ENCODE data around the gene ATP1A1.

The ATP1A1 gene

GRCh38 chr1:116373431-116374352 is 648 bp downstream of the ATP1A1 start:
- peak; percentile 29 to 75 (median 51) for DNase-seq

- DNase-seq: peak in 3 of 5 experiments; percentile 26 to 43 (median 33)
Measured at GRCh38 chr1:116374353-116375147, 1.5 kb downstream of the ATP1A1 start.

DNA sequence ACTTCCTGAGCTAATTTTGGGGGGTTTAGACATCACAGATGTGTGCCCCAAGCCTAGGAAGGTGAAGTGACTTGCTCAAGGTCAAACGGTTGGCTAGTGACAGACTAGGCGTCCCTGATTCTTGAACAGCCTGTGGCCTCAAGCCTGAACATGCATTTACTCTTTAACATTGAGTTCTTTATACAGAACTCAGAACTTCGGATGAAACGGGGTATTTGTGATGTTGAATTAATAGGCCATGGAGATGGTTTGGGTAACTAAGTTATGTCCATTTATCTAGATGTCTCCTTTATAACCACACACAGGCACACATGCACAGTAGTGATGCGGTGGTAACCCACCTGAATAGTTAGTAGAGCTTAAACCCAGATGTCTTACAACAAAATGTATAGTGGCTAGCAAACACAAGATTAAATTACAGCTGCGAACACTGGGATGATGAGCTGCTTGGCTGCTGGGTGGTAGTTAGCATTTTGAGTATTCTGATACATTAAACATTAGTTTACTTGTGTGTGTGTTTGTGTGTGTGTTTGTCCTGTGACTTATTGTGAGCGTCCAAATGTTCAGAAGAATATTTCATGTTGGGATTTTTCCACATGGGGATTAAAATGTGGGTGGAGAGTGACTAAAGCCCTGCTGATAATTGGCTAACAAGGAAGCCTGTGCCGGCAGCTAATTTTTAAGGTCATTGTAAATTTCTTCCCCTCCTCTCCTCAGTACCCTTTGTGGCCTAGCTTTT is 2.3 kb downstream of the ATP1A1 start:
- DNase-seq: peak in 1 of 5 experiments; percentile 22

GRCh38 chr1:116375887-116376728 is 3.1 kb downstream of the ATP1A1 start:
- DNase-seq: peak in 1 of 5 experiments; percentile 42

DNA sequence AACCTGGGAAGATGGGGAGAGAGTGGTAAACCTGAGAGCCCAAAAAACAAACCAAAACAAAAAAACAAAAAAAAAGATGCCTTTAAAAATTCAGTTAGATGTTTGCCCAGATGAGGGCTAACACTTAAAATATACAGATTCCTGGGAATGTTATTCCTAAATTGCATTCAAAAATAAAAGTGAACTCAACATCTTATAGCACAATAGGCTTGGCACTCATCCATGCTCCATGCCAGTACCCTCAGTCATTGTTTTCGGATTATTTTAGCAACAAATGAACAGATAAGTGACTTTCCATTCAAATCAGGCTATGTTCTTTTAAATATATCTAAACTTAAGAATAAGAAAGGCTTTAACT is 3.7 kb downstream of the ATP1A1 start:
- DNase-seq: no peak

- peak in 2 of 5 experiments; percentile 52 to 92 for DNase-seq
Measured at GRCh38 chr1:116377541-116378529, 4.8 kb downstream of the ATP1A1 start.

DNA sequence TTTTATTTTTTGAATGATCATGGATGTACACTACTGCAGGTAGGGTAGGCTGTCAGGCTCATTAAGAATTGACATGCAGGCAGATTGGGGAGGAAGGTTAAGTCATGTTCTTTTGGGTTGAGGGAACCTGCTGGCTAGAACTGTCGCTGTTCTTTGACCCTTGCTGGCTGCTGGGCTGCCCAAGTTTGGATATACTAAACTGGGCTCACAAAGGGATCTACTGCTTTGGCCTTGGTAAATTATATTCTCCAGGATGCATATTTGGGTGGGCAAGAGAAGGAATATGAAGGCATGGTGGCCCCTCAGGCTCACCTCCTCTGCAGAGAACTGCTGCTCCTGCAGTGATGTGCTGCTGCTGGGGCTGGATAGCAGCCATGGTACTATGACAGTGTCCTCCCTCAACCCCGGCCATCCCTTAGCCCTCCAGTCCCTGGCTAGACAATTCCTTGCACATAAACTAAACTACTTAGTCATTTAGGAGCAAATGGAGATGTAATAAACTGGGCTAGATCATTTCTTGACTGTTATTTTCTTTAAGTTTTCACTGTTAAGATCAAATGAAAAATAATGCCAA is 6.1 kb downstream of the ATP1A1 start:
- DNase-seq: no peak

- no peak for DNase-seq
Measured at GRCh38 chr1:116379674-116380498, 6.8 kb downstream of the ATP1A1 start.

GRCh38 chr1:116380499-116381242 is 7.6 kb downstream of the ATP1A1 start:
- no peak for DNase-seq

DNA sequence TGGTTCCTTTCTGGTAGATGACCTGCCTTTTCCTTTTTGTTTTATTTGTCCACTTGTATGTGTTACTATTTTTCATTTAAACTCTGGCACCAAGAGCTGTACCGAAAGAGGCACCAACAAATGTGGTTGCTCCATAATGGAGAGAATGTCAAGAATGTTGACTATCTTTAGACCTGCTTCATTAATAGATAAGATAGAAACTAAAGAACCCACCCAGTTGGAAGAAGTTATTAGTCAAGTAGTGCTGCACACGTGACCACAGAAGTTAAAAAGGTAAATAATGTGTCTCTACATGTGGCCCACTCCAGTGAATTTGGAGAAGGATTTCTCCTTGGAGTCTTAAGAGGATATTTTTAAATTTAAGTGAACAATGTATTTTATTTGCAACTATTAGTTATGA is 9.3 kb downstream of the ATP1A1 start:
- DNase-seq: no peak

- no peak for DNase-seq
Measured at GRCh38 chr1:116382857-116383483, 9.9 kb downstream of the ATP1A1 start.

DNA sequence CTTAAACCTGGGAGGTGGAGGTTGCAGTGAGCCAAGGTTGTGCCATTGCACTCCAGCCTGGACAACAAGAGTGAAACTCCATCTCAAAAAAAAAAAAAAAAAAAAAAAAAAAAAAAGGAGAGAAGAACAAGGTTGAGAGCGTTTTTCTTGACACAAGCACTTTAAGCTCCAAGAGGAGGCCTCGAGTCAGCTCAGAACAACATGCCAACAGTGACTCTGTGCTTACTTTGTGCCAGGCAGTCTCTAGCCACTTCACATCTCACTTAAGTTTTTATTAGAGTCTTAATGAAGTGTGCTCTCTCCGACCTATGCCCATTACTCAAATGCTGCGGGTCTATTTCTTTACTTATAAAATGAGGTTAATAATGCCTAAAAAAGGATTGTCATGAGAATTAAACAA is 13.0 kb downstream of the ATP1A1 start:
- no peak for DNase-seq

GRCh38 chr1:116387551-116387950 is 14.5 kb downstream of the ATP1A1 start:
- DNase-seq: no peak

DNA sequence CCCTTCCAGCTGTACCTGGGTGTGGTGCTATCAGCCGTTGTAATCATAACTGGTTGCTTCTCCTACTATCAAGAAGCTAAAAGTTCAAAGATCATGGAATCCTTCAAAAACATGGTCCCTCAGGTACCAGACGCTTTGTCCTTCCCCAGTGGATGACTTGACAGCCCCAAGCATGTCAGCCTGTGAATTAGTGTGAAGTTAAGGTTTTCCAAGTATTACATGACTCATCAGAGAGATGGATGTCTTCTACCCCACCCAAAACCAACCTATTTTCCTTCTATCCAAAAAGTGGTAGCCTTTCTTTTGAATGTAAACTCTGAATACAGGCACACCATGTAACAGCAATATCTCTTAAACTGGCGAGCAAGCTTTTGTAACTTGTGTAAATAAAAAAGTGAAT is 15.1 kb downstream of the ATP1A1 start:
- DNase-seq: no peak

- no peak for DNase-seq
Measured at GRCh38 chr1:116389013-116389412, 16.0 kb downstream of the ATP1A1 start.

- peak in 1 of 5 experiments; percentile 18 for DNase-seq
Measured at GRCh38 chr1:116389686-116390085, 16.6 kb downstream of the ATP1A1 start.

GRCh38 chr1:116390195-116390594 is 17.2 kb downstream of the ATP1A1 start:
- DNase-seq: peak in 4 of 5 experiments; percentile 20 to 91 (median 50)

DNA sequence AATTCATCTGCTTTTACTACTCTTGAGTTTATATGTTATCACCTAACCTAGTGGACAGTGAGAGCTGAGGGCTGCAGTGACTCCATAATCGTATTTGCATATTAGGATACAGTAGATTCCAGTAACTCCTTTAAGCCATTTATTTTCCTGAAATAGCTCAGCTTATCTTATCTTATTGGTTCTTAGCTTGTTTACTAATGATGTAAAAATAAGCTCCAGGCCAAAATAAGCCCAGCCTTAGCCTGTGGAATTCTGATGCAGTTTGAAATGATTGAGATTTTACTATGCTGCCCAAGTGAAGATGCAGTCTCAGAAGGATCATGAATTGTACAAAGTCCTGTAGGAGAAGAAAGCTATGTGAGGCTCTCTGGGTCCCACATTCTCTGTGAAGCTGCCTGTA is 18.1 kb downstream of the ATP1A1 start:
- no peak for DNase-seq
